WTC11 (cell line): ENCODE results near the gene IGFBP5. TPM values are rescaled to one million over a fixed set of nuclear protein-coding genes. Genes with fewer than 3 reads are reported as not detected.

Experiments used
- ATF6 ChIP-seq: sonication (generic); formaldehyde crosslinking; IDR thresholded peaks from 2 replicates; pipeline ENCODE4 v1.8.1; 2023; ENCODE audit warnings: mild to moderate bottlenecking, missing genetic modification reagents
- CREM ChIP-seq: sonication (generic); formaldehyde crosslinking; IDR thresholded peaks from 2 replicates; pipeline ENCODE4 v1.8.1; 2022; ENCODE audit warnings: mild to moderate bottlenecking, missing genetic modification reagents, moderate library complexity
- FOXK1 ChIP-seq: sonication (generic); formaldehyde crosslinking; IDR thresholded peaks from 2 replicates; pipeline ENCODE4 v1.8.0; 2022; ENCODE audit warnings: mild to moderate bottlenecking, moderate library complexity, missing genetic modification reagents
- JAZF1 ChIP-seq: fragments of 250-450 bp; sonication (Bioruptor Pico); IDR thresholded peaks from 2 replicates; pipeline ENCODE4 v1.9.0; 2021; ENCODE audit warnings: moderate library complexity, mild to moderate bottlenecking, inconsistent platforms
- MXD4 ChIP-seq: fragments of 250-450 bp; sonication (Bioruptor Pico); IDR thresholded peaks from 2 replicates; pipeline ENCODE4 v1.8.0; 2021; ENCODE audit warnings: mild to moderate bottlenecking, moderate library complexity, borderline replicate concordance
- PREB ChIP-seq: sonication (generic); formaldehyde crosslinking; IDR thresholded peaks from 2 replicates; pipeline ENCODE4 v1.8.1; 2022; ENCODE audit warnings: mild to moderate bottlenecking, missing genetic modification reagents, moderate library complexity, borderline replicate concordance
- SP1 ChIP-seq: sonication (generic); formaldehyde crosslinking; conservative IDR thresholded peaks from 2 replicates; pipeline ENCODE4 v1.8.1; 2022; ENCODE audit warnings: missing genetic modification reagents
- TCF7 ChIP-seq: sonication (generic); formaldehyde crosslinking; IDR thresholded peaks from 2 replicates; pipeline ENCODE4 v1.8.0; 2022; ENCODE audit warnings: mild to moderate bottlenecking, low read depth, missing genetic modification reagents, moderate library complexity
- USF2 ChIP-seq: sonication (generic); formaldehyde crosslinking; IDR thresholded peaks from 2 replicates; pipeline ENCODE4 v1.8.1; 2023; ENCODE audit warnings: mild to moderate bottlenecking, missing genetic modification reagents, moderate library complexity
- ZNF121 ChIP-seq: sonication (generic); formaldehyde crosslinking; IDR thresholded peaks from 2 replicates; pipeline ENCODE4 v1.8.0; 2023; ENCODE audit warnings: missing genetic modification reagents
- ZNF416 ChIP-seq: fragments of 250-450 bp; sonication (Bioruptor Pico); IDR thresholded peaks from 2 replicates; pipeline ENCODE4 v1.9.0; 2021; ENCODE audit warnings: mild to moderate bottlenecking, inconsistent platforms
- total RNA-seq: library from RNA; stranded (reverse); gene quantifications from 3 replicates; pipeline ENCODE4 v1.2.3, GENCODE V29; 2021
- TF ChIP-seq, protein P1 (sequence below): sonication (generic); formaldehyde crosslinking; IDR thresholded peaks from 2 replicates; pipeline ENCODE4 v1.8.0; 2023; ENCODE audit warnings: missing genetic modification reagents, mild to moderate bottlenecking, borderline replicate concordance
- TF ChIP-seq, protein P2 (sequence below): fragments of 250-450 bp; sonication (Bioruptor Pico); IDR thresholded peaks from 2 replicates; pipeline ENCODE4 v1.9.0; 2021; ENCODE audit warnings: mild to moderate bottlenecking
- TF ChIP-seq, protein P3 (sequence below): fragments of 250-450 bp; sonication (Bioruptor Pico); IDR thresholded peaks from 2 replicates; pipeline ENCODE4 v1.9.0; 2021; ENCODE audit warnings: mild to moderate bottlenecking, borderline replicate concordance
- TF ChIP-seq, protein P4 (sequence below): fragments of 250-450 bp; sonication (Bioruptor Pico); IDR thresholded peaks from 2 replicates; pipeline ENCODE4 v1.8.0; 2021; ENCODE audit warnings: mild to moderate bottlenecking
- TF ChIP-seq, protein P5 (sequence below): sonication (generic); formaldehyde crosslinking; IDR thresholded peaks from 2 replicates; pipeline ENCODE4 v1.8.0; 2022; ENCODE audit warnings: missing genetic modification reagents

The IGFBP5 gene
- total RNA-seq, 1 experiment from 2014 or later, result 5.3 TPM

DNA sequence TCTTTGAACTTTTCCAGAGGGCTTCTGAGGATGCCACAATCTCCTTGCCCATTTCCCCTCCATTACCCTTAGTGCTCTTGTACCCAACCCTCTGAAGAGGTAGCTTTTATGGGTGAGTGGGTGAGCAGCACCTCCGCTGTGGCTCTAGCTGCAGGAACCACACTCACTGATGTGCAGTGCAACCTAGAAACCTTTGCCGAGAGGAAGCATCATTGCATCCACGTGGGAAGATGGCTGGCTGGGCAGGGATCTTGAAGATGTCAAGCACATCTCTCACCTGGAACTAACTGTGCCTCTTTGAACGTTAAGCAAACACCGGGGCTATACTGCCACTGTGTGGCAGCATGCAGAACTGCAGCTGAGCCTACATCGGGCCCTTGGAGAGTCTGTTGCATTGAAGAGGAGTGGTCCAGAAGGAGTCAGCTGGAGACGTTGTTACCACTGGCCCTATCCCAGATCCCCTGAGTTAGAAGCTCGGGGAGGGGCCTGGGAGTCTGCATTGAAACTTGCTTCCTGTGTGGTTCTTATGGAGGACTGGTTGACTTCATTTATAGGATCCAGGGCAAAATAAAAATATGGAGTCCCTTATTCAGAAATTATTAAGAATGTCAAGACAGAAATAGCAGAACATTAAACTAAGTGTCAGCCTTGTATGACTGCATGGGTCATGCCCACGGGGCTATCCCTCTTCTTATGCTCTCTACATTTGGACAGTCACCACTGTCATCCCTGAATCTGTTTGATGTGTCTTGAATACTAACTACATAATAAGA lies 28.7 kb downstream of the IGFBP5 start (continued):
- TF ChIP-seq, protein P1, sequence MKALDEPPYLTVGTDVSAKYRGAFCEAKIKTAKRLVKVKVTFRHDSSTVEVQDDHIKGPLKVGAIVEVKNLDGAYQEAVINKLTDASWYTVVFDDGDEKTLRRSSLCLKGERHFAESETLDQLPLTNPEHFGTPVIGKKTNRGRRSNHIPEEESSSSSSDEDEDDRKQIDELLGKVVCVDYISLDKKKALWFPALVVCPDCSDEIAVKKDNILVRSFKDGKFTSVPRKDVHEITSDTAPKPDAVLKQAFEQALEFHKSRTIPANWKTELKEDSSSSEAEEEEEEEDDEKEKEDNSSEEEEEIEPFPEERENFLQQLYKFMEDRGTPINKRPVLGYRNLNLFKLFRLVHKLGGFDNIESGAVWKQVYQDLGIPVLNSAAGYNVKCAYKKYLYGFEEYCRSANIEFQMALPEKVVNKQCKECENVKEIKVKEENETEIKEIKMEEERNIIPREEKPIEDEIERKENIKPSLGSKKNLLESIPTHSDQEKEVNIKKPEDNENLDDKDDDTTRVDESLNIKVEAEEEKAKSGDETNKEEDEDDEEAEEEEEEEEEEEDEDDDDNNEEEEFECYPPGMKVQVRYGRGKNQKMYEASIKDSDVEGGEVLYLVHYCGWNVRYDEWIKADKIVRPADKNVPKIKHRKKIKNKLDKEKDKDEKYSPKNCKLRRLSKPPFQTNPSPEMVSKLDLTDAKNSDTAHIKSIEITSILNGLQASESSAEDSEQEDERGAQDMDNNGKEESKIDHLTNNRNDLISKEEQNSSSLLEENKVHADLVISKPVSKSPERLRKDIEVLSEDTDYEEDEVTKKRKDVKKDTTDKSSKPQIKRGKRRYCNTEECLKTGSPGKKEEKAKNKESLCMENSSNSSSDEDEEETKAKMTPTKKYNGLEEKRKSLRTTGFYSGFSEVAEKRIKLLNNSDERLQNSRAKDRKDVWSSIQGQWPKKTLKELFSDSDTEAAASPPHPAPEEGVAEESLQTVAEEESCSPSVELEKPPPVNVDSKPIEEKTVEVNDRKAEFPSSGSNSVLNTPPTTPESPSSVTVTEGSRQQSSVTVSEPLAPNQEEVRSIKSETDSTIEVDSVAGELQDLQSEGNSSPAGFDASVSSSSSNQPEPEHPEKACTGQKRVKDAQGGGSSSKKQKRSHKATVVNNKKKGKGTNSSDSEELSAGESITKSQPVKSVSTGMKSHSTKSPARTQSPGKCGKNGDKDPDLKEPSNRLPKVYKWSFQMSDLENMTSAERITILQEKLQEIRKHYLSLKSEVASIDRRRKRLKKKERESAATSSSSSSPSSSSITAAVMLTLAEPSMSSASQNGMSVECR (CRISPR knock-in tag), result 0 out of 2 replicates have a peak, but pooled peaks have one; percentile 44
- TF ChIP-seq TCF7 (no peak), ATF6 (CRISPR knock-in tag) (no peak), PREB (CRISPR knock-in tag) (no peak), USF2 (CRISPR knock-in tag) (no peak), SP1 (CRISPR knock-in tag) (peak; percentile 31; the same call in 1 of the 2 replicates), FOXK1 (no peak), ZNF416 (CRISPR knock-in tag) (no peak), ZNF121 (CRISPR knock-in tag) (peak; percentile 77; the same call in 1 of the 2 replicates), MXD4 (CRISPR knock-in tag) (no peak), JAZF1 (CRISPR knock-in tag) (no peak), CREM (no peak)
- TF ChIP-seq, protein P2, sequence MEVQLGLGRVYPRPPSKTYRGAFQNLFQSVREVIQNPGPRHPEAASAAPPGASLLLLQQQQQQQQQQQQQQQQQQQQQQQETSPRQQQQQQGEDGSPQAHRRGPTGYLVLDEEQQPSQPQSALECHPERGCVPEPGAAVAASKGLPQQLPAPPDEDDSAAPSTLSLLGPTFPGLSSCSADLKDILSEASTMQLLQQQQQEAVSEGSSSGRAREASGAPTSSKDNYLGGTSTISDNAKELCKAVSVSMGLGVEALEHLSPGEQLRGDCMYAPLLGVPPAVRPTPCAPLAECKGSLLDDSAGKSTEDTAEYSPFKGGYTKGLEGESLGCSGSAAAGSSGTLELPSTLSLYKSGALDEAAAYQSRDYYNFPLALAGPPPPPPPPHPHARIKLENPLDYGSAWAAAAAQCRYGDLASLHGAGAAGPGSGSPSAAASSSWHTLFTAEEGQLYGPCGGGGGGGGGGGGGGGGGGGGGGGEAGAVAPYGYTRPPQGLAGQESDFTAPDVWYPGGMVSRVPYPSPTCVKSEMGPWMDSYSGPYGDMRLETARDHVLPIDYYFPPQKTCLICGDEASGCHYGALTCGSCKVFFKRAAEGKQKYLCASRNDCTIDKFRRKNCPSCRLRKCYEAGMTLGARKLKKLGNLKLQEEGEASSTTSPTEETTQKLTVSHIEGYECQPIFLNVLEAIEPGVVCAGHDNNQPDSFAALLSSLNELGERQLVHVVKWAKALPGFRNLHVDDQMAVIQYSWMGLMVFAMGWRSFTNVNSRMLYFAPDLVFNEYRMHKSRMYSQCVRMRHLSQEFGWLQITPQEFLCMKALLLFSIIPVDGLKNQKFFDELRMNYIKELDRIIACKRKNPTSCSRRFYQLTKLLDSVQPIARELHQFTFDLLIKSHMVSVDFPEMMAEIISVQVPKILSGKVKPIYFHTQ, result no peak
- TF ChIP-seq, protein P3, sequence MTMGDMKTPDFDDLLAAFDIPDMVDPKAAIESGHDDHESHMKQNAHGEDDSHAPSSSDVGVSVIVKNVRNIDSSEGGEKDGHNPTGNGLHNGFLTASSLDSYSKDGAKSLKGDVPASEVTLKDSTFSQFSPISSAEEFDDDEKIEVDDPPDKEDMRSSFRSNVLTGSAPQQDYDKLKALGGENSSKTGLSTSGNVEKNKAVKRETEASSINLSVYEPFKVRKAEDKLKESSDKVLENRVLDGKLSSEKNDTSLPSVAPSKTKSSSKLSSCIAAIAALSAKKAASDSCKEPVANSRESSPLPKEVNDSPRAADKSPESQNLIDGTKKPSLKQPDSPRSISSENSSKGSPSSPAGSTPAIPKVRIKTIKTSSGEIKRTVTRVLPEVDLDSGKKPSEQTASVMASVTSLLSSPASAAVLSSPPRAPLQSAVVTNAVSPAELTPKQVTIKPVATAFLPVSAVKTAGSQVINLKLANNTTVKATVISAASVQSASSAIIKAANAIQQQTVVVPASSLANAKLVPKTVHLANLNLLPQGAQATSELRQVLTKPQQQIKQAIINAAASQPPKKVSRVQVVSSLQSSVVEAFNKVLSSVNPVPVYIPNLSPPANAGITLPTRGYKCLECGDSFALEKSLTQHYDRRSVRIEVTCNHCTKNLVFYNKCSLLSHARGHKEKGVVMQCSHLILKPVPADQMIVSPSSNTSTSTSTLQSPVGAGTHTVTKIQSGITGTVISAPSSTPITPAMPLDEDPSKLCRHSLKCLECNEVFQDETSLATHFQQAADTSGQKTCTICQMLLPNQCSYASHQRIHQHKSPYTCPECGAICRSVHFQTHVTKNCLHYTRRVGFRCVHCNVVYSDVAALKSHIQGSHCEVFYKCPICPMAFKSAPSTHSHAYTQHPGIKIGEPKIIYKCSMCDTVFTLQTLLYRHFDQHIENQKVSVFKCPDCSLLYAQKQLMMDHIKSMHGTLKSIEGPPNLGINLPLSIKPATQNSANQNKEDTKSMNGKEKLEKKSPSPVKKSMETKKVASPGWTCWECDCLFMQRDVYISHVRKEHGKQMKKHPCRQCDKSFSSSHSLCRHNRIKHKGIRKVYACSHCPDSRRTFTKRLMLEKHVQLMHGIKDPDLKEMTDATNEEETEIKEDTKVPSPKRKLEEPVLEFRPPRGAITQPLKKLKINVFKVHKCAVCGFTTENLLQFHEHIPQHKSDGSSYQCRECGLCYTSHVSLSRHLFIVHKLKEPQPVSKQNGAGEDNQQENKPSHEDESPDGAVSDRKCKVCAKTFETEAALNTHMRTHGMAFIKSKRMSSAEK, result 0 out of 2 replicates have a peak, but pooled peaks have one; percentile 45
- TF ChIP-seq, protein P4, sequence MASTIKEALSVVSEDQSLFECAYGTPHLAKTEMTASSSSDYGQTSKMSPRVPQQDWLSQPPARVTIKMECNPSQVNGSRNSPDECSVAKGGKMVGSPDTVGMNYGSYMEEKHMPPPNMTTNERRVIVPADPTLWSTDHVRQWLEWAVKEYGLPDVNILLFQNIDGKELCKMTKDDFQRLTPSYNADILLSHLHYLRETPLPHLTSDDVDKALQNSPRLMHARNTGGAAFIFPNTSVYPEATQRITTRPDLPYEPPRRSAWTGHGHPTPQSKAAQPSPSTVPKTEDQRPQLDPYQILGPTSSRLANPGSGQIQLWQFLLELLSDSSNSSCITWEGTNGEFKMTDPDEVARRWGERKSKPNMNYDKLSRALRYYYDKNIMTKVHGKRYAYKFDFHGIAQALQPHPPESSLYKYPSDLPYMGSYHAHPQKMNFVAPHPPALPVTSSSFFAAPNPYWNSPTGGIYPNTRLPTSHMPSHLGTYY, result no peak
- TF ChIP-seq, protein P5, sequence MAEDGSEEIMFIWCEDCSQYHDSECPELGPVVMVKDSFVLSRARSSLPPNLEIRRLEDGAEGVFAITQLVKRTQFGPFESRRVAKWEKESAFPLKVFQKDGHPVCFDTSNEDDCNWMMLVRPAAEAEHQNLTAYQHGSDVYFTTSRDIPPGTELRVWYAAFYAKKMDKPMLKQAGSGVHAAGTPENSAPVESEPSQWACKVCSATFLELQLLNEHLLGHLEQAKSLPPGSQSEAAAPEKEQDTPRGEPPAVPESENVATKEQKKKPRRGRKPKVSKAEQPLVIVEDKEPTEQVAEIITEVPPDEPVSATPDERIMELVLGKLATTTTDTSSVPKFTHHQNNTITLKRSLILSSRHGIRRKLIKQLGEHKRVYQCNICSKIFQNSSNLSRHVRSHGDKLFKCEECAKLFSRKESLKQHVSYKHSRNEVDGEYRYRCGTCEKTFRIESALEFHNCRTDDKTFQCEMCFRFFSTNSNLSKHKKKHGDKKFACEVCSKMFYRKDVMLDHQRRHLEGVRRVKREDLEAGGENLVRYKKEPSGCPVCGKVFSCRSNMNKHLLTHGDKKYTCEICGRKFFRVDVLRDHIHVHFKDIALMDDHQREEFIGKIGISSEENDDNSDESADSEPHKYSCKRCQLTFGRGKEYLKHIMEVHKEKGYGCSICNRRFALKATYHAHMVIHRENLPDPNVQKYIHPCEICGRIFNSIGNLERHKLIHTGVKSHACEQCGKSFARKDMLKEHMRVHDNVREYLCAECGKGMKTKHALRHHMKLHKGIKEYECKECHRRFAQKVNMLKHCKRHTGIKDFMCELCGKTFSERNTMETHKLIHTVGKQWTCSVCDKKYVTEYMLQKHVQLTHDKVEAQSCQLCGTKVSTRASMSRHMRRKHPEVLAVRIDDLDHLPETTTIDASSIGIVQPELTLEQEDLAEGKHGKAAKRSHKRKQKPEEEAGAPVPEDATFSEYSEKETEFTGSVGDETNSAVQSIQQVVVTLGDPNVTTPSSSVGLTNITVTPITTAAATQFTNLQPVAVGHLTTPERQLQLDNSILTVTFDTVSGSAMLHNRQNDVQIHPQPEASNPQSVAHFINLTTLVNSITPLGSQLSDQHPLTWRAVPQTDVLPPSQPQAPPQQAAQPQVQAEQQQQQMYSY, result no peak
